Subcutaneous abdominal adipose tissue (tissue), 5 donors: Measurements from ENCODE around the gene DNAJC6.
A peak's percentile ranks its signal among the peaks of the same experiment; 100 is the strongest.

Experiments
- H3K27ac ChIP-seq: one replicate; pipeline ENCODE4 v1.7.0; 2013; ENCODE audit warnings: low read depth, mild to moderate bottlenecking, inconsistent platforms, low read length, moderate library complexity
- H3K27me3 ChIP-seq, 5 donors: one replicate each; pipeline ENCODE4 v1.7.0; 2013; ENCODE audit warnings: low read length in 5 of 5, inconsistent platforms in 1 of 5; ENCODE audit not compliant: control insufficient read depth in 5 of 5, insufficient read depth in 4 of 5
- H3K36me3 ChIP-seq, 5 donors: one replicate each; pipeline ENCODE4 v1.7.0; 2013; ENCODE audit warnings: low read length in 5 of 5; ENCODE audit not compliant: control insufficient read depth in 5 of 5, insufficient read depth in 5 of 5
- H3K4me1 ChIP-seq, 5 donors: one replicate each; pipeline ENCODE4 v1.7.0; 2013; ENCODE audit warnings: low read length in 5 of 5, mild to moderate bottlenecking in 3 of 5, moderate library complexity in 1 of 5; ENCODE audit not compliant: control insufficient read depth in 5 of 5, insufficient read depth in 5 of 5
- H3K4me3 ChIP-seq, 5 donors: one replicate each; pipeline ENCODE4 v1.7.0; 2013; ENCODE audit warnings: low read length in 5 of 5, low read depth in 1 of 5
- H3K9ac ChIP-seq, 5 donors: one replicate each; pipeline ENCODE4 v1.7.0; 2013; ENCODE audit warnings: low read length in 5 of 5, mild to moderate bottlenecking in 4 of 5, moderate library complexity in 3 of 5
- H3K9me3 ChIP-seq, 5 donors: one replicate each; pipeline ENCODE4 v1.7.0; 2013; ENCODE audit warnings: low read length in 5 of 5; ENCODE audit not compliant: control insufficient read depth in 5 of 5
- donor health status: healthy.
- donor health status: healthy.
- donor health status: healthy.
- donor health status: healthy.
- donor health status: healthy.

The DNAJC6 gene

DNA sequence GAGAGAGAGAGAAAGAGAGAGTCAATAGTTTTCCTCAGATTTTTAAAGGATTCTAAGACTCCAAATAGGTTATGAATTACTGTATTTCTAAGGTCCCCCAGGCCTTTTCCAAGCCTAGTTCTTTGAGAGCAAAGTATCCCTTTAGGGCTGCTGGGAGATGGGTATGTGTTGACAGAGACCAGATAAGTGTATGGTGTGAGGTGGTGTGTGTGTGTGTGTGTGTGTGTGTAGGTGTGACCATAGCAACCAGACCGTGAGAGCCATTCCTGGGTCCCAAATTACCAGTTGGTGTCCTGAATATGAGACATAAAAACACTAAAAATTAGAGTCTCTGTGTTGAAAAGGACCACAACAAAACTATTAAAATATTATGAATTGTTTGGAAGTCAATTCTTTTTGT, 41.7 kb upstream of the DNAJC6 start:
- Histone ChIP-seq H3K36me3 (no peaks in the 10 kb centered on the region), H3K27ac (no peak overlapping the region), H3K9ac (no peak overlapping the region), H3K4me3 (no peak overlapping the region), H3K9me3 (no peaks in the 10 kb centered on the region), H3K4me1 (peaks cover 0 to 21% (median 19%) of the 10 kb centered on the region in 5 donors), H3K27me3 (peaks cover 0 to 9% (median 0%) of the 10 kb centered on the region in 5 donors)

DNA sequence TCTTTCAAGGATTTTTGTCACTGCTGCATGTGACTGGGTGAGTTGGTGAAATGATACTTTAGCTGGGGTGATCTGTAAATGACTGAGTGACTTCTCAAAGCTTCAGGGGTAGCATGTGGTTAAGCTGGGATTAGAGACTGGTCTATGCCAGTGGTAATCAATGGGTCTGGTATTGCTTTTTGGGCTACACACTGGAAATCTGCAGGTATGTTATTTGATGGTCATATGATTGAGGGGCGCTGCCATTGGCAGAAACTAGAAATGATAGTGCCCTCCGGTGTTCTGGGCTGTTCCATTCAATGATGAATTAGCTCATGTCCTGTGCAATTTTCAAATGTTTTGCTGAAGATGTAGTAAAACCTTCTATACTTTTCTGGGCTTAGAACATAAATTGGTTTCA, 39.7 kb upstream of the DNAJC6 start:
- no peaks in the 10 kb centered on the region for H3K36me3 ChIP-seq
- no peaks in the 10 kb centered on the region for H3K9me3 ChIP-seq
- no peak overlapping the region for H3K4me3 ChIP-seq
- no peak overlapping the region for H3K9ac ChIP-seq
- H3K27ac ChIP-seq: no peak overlapping the region
- peaks cover 0 to 18% (median 14%) of the 10 kb centered on the region in 5 donors for H3K4me1 ChIP-seq
- H3K27me3 ChIP-seq: peaks cover 0 to 4% (median 0%) of the 10 kb centered on the region in 5 donors

DNA sequence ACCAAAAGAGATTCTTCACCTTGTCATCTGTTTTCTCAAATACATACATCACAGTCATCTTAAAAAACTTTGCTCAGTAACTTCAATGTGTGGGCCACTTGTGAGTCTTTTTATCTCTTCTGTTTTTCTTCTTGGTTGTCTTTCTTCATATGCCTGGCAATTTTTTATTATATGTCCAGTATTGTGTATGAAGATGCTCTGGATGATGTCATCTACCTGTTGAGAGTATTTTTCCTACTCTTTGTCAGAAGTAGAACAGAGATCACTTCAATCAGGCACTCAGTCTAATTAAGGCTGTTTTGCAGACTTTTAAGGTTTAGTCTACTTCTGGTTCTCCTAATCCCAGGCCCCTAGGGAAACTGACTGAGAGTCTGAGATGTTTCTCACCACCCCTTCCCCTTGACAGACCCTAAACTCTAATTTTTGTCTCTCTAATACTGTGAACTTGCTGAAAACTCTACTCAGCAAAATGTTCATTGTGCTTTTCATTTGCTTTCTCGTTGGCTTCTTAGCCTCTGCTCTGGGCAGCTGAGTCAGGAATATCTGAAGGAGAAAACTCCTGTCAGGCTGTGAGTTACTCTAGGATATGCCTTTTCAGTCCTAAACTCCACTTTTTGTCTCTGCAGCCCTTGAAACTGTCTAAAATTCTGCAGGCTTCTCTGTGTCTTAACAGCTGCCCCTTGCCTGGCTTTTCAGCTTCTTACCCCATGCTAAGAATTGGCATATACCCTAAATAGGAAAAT, 33.0 kb upstream of the DNAJC6 start:
- Histone ChIP-seq H3K9ac (no peak overlapping the region), H3K4me3 (no peak overlapping the region), H3K9me3 (no peaks in the 10 kb centered on the region), H3K27me3 (no peaks in the 10 kb centered on the region), H3K27ac (no peak overlapping the region), H3K4me1 (peaks cover 0 to 3% (median 0%) of the 10 kb centered on the region in 5 donors), H3K36me3 (no peaks in the 10 kb centered on the region)

DNA sequence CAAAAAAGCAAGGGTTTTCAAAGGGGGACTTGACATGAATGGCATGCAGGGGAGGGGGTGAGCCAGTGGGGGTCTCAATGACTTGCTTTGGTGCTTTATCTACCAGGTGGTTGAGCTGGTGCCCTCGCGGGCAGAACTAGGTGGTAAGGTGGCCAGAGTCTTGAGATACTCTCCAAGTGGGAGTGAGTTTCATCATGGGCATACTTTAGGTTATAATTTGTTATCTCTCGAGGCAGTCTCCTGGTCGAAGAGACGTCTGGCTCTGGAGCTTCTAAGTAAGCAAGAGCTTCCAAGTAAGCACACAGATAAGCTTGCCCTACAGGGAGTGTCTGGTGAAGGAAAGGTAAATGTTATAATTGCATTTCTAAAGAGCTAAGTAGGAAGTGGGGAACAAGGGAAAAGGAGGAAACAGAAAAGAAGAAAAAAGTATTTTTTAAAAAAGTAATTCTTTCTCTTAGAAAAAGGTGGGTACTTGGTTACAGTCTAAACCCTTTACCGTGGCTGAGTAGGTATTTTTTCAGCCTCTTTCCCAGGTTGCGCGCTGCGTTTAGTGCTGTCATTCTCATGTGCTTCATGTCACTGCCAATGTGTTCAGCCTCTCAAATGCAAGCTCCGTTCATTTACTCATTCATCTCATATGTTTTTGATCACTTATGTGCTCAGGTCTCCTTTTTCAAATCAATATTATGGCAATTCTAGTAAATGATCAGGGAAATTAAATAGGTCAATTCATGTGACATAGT, 31.6 kb upstream of the DNAJC6 start:
- Histone ChIP-seq H3K4me3 (no peak overlapping the region), H3K9ac (peak overlapping the region in 1 of 5 donors; percentile 20)

DNA sequence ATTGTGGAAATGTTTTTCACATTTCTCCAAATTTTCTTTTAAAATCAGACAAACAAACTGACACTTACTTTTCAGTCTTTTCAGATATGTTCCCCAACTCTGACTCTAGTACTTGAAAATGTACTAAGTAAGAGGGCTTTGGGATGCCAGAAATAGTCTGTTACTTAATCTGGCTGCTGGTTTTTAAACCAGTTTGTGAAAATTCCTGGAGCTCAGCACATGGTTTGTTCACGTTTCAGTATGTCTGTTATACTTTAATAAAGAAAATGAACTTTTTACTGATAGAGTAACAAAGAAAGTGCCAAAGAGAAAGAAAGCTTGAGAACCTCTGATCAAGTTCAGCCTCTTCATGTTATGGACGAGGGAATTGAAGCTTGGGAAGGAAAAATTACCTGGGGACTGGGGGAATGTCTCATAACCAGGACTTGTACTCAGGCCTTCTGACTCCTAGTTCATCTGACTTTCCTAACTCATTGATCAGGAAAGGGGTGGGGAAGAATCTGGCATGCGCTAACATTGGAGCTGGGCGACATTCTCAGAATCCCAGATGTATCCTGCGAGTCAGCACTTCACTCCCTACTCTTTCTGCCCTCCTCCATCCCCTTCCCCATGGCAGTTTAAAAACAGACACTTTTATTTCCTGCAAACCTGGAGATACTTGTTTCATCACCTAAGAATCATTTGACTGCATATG, 30.8 kb upstream of the DNAJC6 start:
- Histone ChIP-seq H3K36me3 (no peaks in the 10 kb centered on the region), H3K4me3 (no peak overlapping the region), H3K27me3 (no peaks in the 10 kb centered on the region)

More for the DNA sequence above, 31.6 kb upstream of the DNAJC6 start:
- H3K27ac ChIP-seq: no peak overlapping the region
- H3K4me1 ChIP-seq: peaks cover 0 to 3% (median 0%) of the 10 kb centered on the region in 5 donors
- H3K36me3 ChIP-seq: no peaks in the 10 kb centered on the region
- no peaks in the 10 kb centered on the region for H3K9me3 ChIP-seq
- H3K27me3 ChIP-seq: no peaks in the 10 kb centered on the region

DNA sequence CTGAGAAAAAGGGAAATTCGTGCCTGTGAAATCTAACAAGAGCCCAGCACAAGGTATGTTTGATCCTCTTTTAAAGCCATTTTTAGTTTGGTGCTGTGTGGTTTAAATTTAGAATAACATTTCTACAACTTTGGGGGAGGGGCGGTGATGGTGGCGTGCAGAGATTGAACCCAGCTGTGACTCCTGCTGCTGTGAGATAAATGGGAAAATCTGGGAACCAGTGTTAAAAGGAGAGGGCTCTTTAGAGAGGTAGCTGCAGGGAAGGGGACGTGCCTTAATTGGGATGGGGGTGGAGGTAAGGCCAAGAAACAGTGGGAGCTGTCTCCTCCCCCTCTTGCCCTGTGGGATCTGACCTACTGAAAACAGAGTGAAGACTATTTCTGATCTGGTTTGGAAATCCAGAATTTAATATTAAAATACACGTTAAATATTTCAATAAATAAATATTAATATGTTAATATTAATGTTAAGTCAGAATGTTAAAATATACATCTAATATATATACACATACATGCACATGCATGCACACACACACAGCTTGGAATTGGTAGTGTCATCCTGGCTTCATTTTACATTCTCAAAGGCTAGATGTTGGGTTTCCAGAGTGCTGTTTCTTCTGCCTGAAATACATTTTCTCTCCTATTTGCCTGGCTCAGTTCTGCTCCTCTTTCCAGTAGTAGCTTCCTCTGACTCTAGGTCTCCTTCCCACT, 30.1 kb upstream of the DNAJC6 start:
- Histone ChIP-seq H3K4me3 (no peak overlapping the region), H3K27ac (no peak overlapping the region), H3K9ac (no peak overlapping the region), H3K9me3 (no peaks in the 10 kb centered on the region), H3K4me1 (peaks cover 0 to 3% (median 0%) of the 10 kb centered on the region in 5 donors), H3K27me3 (no peaks in the 10 kb centered on the region), H3K36me3 (no peaks in the 10 kb centered on the region)

More for the DNA sequence above, 30.8 kb upstream of the DNAJC6 start:
- no peak overlapping the region for H3K27ac ChIP-seq
- H3K4me1 ChIP-seq: peaks cover 0 to 3% (median 0%) of the 10 kb centered on the region in 5 donors
- H3K9ac ChIP-seq: no peak overlapping the region
- H3K9me3 ChIP-seq: no peaks in the 10 kb centered on the region

DNA sequence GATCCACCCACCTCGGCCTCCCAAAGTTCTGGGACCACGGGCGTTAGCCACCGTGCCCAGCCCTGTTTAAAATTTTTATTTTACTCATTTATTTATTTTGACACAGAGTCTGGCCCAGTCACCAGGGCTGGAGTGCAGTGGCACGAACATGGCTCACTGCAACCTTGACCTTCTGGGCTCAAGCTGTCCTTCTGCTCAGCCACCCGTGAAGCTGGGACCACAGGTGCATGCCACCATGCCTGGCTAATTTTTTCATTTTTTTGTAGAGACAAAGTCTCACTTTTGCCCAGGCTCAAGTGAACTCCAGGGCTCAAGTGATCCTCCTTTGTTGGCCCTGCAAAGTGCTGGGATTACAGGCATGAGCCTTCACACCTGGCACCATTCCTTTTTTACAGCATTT, 27.5 kb upstream of the DNAJC6 start:
- Histone ChIP-seq H3K9me3 (no peaks in the 10 kb centered on the region), H3K4me1 (peaks cover 0 to 3% (median 0%) of the 10 kb centered on the region in 5 donors), H3K27me3 (no peaks in the 10 kb centered on the region), H3K36me3 (no peaks in the 10 kb centered on the region), H3K4me3 (no peak overlapping the region), H3K9ac (no peak overlapping the region), H3K27ac (no peak overlapping the region)

DNA sequence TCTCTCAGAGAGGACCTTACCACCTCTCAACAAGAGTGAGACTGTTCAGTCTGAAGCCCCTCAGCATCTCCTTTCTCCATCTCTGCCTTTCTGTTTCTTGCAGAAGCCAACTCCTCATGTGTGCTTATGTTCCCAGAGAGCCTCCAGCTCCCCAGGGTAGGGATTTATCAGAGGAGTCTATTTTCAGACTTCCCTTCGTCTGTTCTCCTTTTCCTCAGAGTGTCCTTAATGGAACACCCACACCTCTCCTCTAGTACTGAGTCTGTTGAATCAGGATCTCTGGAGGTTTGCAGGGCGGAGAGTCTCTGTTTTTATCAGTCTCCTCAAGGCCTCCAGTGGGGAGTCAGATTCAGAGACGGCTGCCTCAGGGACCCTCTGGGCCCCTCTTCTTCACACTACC, 25.1 kb upstream of the DNAJC6 start:
- Histone ChIP-seq H3K36me3 (no peaks in the 10 kb centered on the region), H3K4me3 (no peak overlapping the region), H3K27me3 (no peaks in the 10 kb centered on the region), H3K4me1 (peaks cover 0 to 3% (median 0%) of the 10 kb centered on the region in 5 donors), H3K9ac (no peak overlapping the region), H3K9me3 (no peaks in the 10 kb centered on the region), H3K27ac (no peak overlapping the region)

DNA sequence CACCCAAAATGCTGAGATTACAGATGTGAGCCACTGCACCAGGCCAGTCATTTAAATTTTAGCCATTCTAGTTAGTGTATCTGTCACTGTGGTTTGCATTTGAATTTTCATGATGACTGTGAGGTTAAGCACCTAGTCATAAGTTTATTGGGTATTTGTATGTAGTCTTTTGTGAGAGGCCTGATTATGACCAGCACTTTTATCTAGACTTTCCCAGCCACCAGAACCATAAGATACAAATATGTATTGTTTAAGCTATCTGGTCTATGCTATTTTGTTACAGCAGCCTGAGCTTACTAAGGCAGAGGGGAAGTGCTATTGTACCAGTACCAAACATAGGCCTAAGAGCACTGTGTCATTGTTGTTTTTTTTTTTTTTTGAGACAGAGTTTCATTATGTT, 19.9 kb upstream of the DNAJC6 start:
- Histone ChIP-seq H3K4me3 (no peak overlapping the region), H3K9me3 (no peaks in the 10 kb centered on the region), H3K4me1 (no peaks in the 10 kb centered on the region), H3K9ac (no peak overlapping the region), H3K36me3 (no peaks in the 10 kb centered on the region), H3K27me3 (no peaks in the 10 kb centered on the region), H3K27ac (no peak overlapping the region)
